Naive thymus-derived CD4-positive, alpha-beta T cell (primary cell): ENCODE results near the gene KDM2A. TPM values are rescaled to one million over a fixed set of nuclear protein-coding genes. Genes with fewer than 3 reads are reported as not detected.
"Not testable (repeated sequence)": the region's sequence is repeated elsewhere in the genome, so short reads cannot be mapped to it uniquely, and the experiment has no call there.

Source experiments
- ATAC-seq: fragments of 150-1000 bp; cut with Tn5 transposase; 2 replicates; pipeline ENCODE4 v1.10.0; 2021; ENCODE audit warnings: mild to moderate bottlenecking, moderate library complexity
- CTCF ChIA-PET: fragments of 350-600 bp; sonication (Branson Sonifier 250); formaldehyde crosslinking; loops from one replicate; lab custom pipeline; 2021; ENCODE audit warnings: antibody characterized with exemption; lab: Charles Lee
- POLR2A ChIA-PET: fragments of 350-600 bp; sonication (Branson Sonifier 250); formaldehyde crosslinking; loops from one replicate; lab custom pipeline; 2021; ENCODE audit warnings: antibody characterized with exemption, inconsistent platforms; lab: Charles Lee
- DNase-seq, 9 donors: peaks; one replicate each; pipeline versions ENCODE4 v3.0.0 to v3.0.0-alpha.2; 2020 to 2022; ENCODE audit warnings: mixed read lengths in 1 of 9
- H3K27ac ChIP-seq: one replicate; pipeline ENCODE4 v1.7.0; 2013; ENCODE audit warnings: mild to moderate bottlenecking, low read depth, low read length, moderate library complexity
- H3K27me3 ChIP-seq, 2 donors: one replicate each; pipeline ENCODE4 v1.7.0; 2013; ENCODE audit warnings: low read length in 2 of 2, mild to moderate bottlenecking in 2 of 2, moderate library complexity in 2 of 2; ENCODE audit not compliant: control insufficient read depth in 2 of 2, insufficient read depth in 2 of 2
- H3K36me3 ChIP-seq, 3 experiments: 1 replicate in 2 of 3; 2 replicates in 1 of 3; pipeline ENCODE4 v1.7.0; 2013; ENCODE audit warnings: low read length in 3 of 3, mild to moderate bottlenecking in 3 of 3, moderate library complexity in 1 of 3; ENCODE audit not compliant: insufficient read depth in 3 of 3, control insufficient read depth in 2 of 3
- H3K4me1 ChIP-seq, 2 donors: one replicate each; pipeline ENCODE4 v1.7.0; 2013; ENCODE audit warnings: low read length in 2 of 2, mild to moderate bottlenecking in 2 of 2, moderate library complexity in 1 of 2; ENCODE audit not compliant: control insufficient read depth in 2 of 2, insufficient read depth in 2 of 2
- H3K4me3 ChIP-seq: 2 replicates; pipeline ENCODE4 v1.7.0; 2013; ENCODE audit warnings: mild to moderate bottlenecking, low read length
- H3K9me3 ChIP-seq, 3 experiments: 1 replicate in 2 of 3; 2 replicates in 1 of 3; pipeline ENCODE4 v1.7.0; 2013; ENCODE audit warnings: low read length in 3 of 3; ENCODE audit not compliant: control insufficient read depth in 2 of 3
- H3K27ac Mint-ChIP-seq, 9 donors: one replicate each; pipeline ENCODE4 v1.8.0; 2020 to 2022; ENCODE audit warnings: mixed read lengths in 9 of 9, mild to moderate bottlenecking in 8 of 9, moderate library complexity in 5 of 9, inconsistent platforms in 2 of 9
- H3K27me3 Mint-ChIP-seq, 5 donors: one replicate each; pipeline ENCODE4 v1.8.0; 2021 to 2022; ENCODE audit warnings: mixed read lengths in 5 of 5, mild to moderate bottlenecking in 1 of 5
- H3K36me3 Mint-ChIP-seq, 5 donors: one replicate each; pipeline ENCODE4 v1.8.0; 2020 to 2022; ENCODE audit warnings: mixed read lengths in 5 of 5, mild to moderate bottlenecking in 3 of 5, inconsistent platforms in 1 of 5
- H3K4me1 Mint-ChIP-seq, 7 donors: one replicate each; pipeline ENCODE4 v1.8.0; 2020 to 2022; ENCODE audit warnings: mixed read lengths in 7 of 7, mild to moderate bottlenecking in 3 of 7, inconsistent platforms in 1 of 7
- H3K4me3 Mint-ChIP-seq, 10 donors: one replicate each; pipeline ENCODE4 v1.8.0; 2020 to 2022; ENCODE audit warnings: mild to moderate bottlenecking in 10 of 10, mixed read lengths in 10 of 10, moderate library complexity in 6 of 10, inconsistent platforms in 2 of 10
- H3K9me3 Mint-ChIP-seq, 11 donors: one replicate each; pipeline ENCODE4 v1.8.0; 2020 to 2022; ENCODE audit warnings: mixed read lengths in 11 of 11, mild to moderate bottlenecking in 4 of 11, inconsistent platforms in 1 of 11, moderate library complexity in 1 of 11
- intact Hi-C, 2 donors: fragments of 100-400 bp; cut with micrococcal nuclease; formaldehyde crosslinking; loops; one replicate each; pipeline ENCODE4 v1.15.1; 2023
- polyA plus RNA-seq, 2 donors: library from polyadenylated mRNA; unstranded; fragments of 300-500 nt; fragmentation: Illumina TruSeq; gene quantifications; one replicate each; pipeline ENCODE4 v1.2.3, GENCODE V29; 2021
- total RNA-seq, 6 experiments: library from RNA in 5 of 6; stranded (reverse) in 5 of 6; gene quantifications; 1 replicate in 5 of 6; 2 replicates in 1 of 6; pipeline ENCODE4 v1.2.3 and lab custom pipeline; 2021 to 2026

KDM2A gene
- total and polyA plus RNA-seq, 7 experiments from 2014 or later: 8.7 to 298 (median 223) TPM

- Mint-ChIP-seq H3K36me3 (peaks cover 6 to 36% (median 22%) of the 10 kb centered on the region in 5 donors), H3K9me3 (no peaks in the 10 kb centered on the region), H3K4me1 (peaks cover 5 to 18% (median 16%) of the 10 kb centered on the region in 7 donors), H3K27me3 (no peaks in the 10 kb centered on the region), H3K4me3 (peak overlapping the region in 1 of 10 donors; percentile 14), H3K27ac (peak overlapping the region in 7 of 9 donors; percentile 38 to 85 (median 69))
- no peaks in the 10 kb centered on the region for H3K9me3 ChIP-seq
- no peak overlapping the region for H3K27ac ChIP-seq
- peak in 3 of 9 donors; percentile 6 to 23 (median 21) for DNase-seq
- peak; percentile 66 for ATAC-seq
- POLR2A ChIA-PET: no interaction called here
- CTCF ChIA-PET: no interaction called here
- H3K4me1 ChIP-seq: no peaks in the 10 kb centered on the region
- no peaks in the 10 kb centered on the region for H3K27me3 ChIP-seq
- peaks cover 10 to 61% (median 21%) of the 10 kb centered on the region in 3 experiments for H3K36me3 ChIP-seq
- no peak overlapping the region for H3K4me3 ChIP-seq
- intact Hi-C loops: no loop called here
Measured at GRCh38 chr11:67213178-67213621, 94.1 kb downstream of the KDM2A start.

- peaks cover 14 to 60% (median 26%) of the 10 kb centered on the region in 3 experiments for H3K36me3 ChIP-seq
- H3K27ac ChIP-seq: no peak overlapping the region
- intact Hi-C loops: no loop called here
- peaks cover 0 to 39% (median 11%) of the 10 kb centered on the region in 5 donors for H3K36me3 Mint-ChIP-seq
- no peak for DNase-seq
- no peaks in the 10 kb centered on the region for H3K27me3 Mint-ChIP-seq
- no peak overlapping the region for H3K4me3 Mint-ChIP-seq
- H3K9me3 Mint-ChIP-seq: no peaks in the 10 kb centered on the region
- ChIA-PET CTCF (no interaction called here), POLR2A (interaction anchor here (0.6 to 1.9 kb wide), 3 partner anchors 11 to 115 kb away, joined by 4 to 8 read pairs (median 5); no protein-coding TSS in a partner anchor)
- H3K4me1 Mint-ChIP-seq: peaks cover 0 to 15% (median 4%) of the 10 kb centered on the region in 7 donors
- no peak overlapping the region for H3K4me3 ChIP-seq
- no peaks in the 10 kb centered on the region for H3K9me3 ChIP-seq
- H3K27ac Mint-ChIP-seq: peak overlapping the region in 1 of 9 donors; percentile 69
- no peak for ATAC-seq
- no peaks in the 10 kb centered on the region for H3K4me1 ChIP-seq
- H3K27me3 ChIP-seq: no peaks in the 10 kb centered on the region
Measured at GRCh38 chr11:67227726-67228125, 108.7 kb downstream of the KDM2A start.

GRCh38 chr11:67230406-67230805 lies 111.3 kb downstream of the KDM2A start:
- H3K9me3 Mint-ChIP-seq: peaks cover 0 to 1% (median 0%) of the 10 kb centered on the region in 11 donors
- DNase-seq (no peak), ATAC-seq (no peak)
- ChIA-PET CTCF (interaction anchor here (0.6 kb wide), 1 partner anchor 485 kb away, joined by 4 read pairs; no protein-coding TSS in a partner anchor), POLR2A (interaction anchor here (1.1 to 1.2 kb wide), 2 partner anchors 9 to 11 kb away, joined by 3 to 5 read pairs; no protein-coding TSS in a partner anchor)
- H3K27ac Mint-ChIP-seq: peak overlapping the region in 5 of 9 donors; percentile 38 to 62 (median 41)
- Histone ChIP-seq H3K9me3 (no peaks in the 10 kb centered on the region), H3K27ac (no peak overlapping the region), H3K27me3 (no peaks in the 10 kb centered on the region), H3K36me3 (peaks cover 14 to 42% (median 26%) of the 10 kb centered on the region in 3 experiments), H3K4me3 (no peak overlapping the region), H3K4me1 (no peaks in the 10 kb centered on the region)
- H3K4me3 Mint-ChIP-seq: no peak overlapping the region
- peaks cover 11 to 33% (median 24%) of the 10 kb centered on the region in 7 donors for H3K4me1 Mint-ChIP-seq
- H3K36me3 Mint-ChIP-seq: peaks cover 0 to 38% (median 11%) of the 10 kb centered on the region in 5 donors
- H3K27me3 Mint-ChIP-seq: no peaks in the 10 kb centered on the region
- intact Hi-C loops: loop anchor here in 1 of 2 donors (5.0 kb wide), 1 partner anchor 388 kb away; the partner anchor contains the start of gene RCE1

GRCh38 chr11:67230886-67231285 lies 111.8 kb downstream of the KDM2A start:
- peaks cover 11 to 36% (median 24%) of the 10 kb centered on the region in 7 donors for H3K4me1 Mint-ChIP-seq
- CTCF ChIA-PET: no interaction called here
- no peak overlapping the region for H3K4me3 Mint-ChIP-seq
- no peaks in the 10 kb centered on the region for H3K27me3 Mint-ChIP-seq
- intact Hi-C loops: loop anchor here (1.0 to 5.0 kb wide), 2 partner anchors 8 to 389 kb away; partner anchors contain the start of gene RCE1 (in 1 of the 2)
- H3K27ac Mint-ChIP-seq: peak overlapping the region in 3 of 9 donors; percentile 25 to 41 (median 40)
- POLR2A ChIA-PET: interaction anchor here (1.1 to 1.2 kb wide), 2 partner anchors 9 to 10 kb away, joined by 3 to 5 read pairs; no protein-coding TSS in a partner anchor
- peaks cover 14 to 41% (median 26%) of the 10 kb centered on the region in 3 experiments for H3K36me3 ChIP-seq
- no peak overlapping the region for H3K4me3 ChIP-seq
- H3K27me3 ChIP-seq: no peaks in the 10 kb centered on the region
- H3K9me3 Mint-ChIP-seq: peaks cover 0 to 1% (median 0%) of the 10 kb centered on the region in 11 donors
- H3K36me3 Mint-ChIP-seq: peaks cover 0 to 38% (median 11%) of the 10 kb centered on the region in 5 donors
- ATAC-seq: no peak
- H3K27ac ChIP-seq: no peak overlapping the region
- no peaks in the 10 kb centered on the region for H3K9me3 ChIP-seq
- H3K4me1 ChIP-seq: no peaks in the 10 kb centered on the region
- DNase-seq: no peak

GRCh38 chr11:67233584-67234190 lies 114.6 kb downstream of the KDM2A start:
- H3K4me1 ChIP-seq: peaks cover 0 to 1% of the 10 kb centered on the region in 2 donors
- ATAC-seq (no peak), DNase-seq (no peak)
- H3K27ac ChIP-seq: peak overlapping the region; percentile 15
- no peaks in the 10 kb centered on the region for H3K27me3 ChIP-seq
- Mint-ChIP-seq H3K27ac (peak overlapping the region; percentile 3 to 84 (median 57)), H3K36me3 (peaks cover 0 to 19% (median 8%) of the 10 kb centered on the region in 5 donors), H3K4me1 (peaks cover 12 to 46% (median 31%) of the 10 kb centered on the region in 7 donors), H3K9me3 (peaks cover 0 to 1% (median 0%) of the 10 kb centered on the region in 11 donors), H3K27me3 (no peaks in the 10 kb centered on the region), H3K4me3 (peak overlapping the region in 2 of 10 donors; percentile 4 to 8)
- intact Hi-C loops: loop anchor here in 1 of 2 donors (5.0 kb wide), 1 partner anchor 391 kb away; the partner anchor contains the start of gene RCE1
- POLR2A ChIA-PET: interaction anchor here (0.6 to 1.1 kb wide), 3 partner anchors 14 to 114 kb away, joined by 3 to 4 read pairs (median 3); partner anchors contain the start of gene KDM2A
- no peaks in the 10 kb centered on the region for H3K9me3 ChIP-seq
- CTCF ChIA-PET: no interaction called here
- H3K4me3 ChIP-seq: no peak overlapping the region
- H3K36me3 ChIP-seq: peaks cover 8 to 24% (median 16%) of the 10 kb centered on the region in 3 experiments

- H3K27me3 Mint-ChIP-seq, ATAC-seq, H3K27ac ChIP-seq, DNase-seq, H3K9me3 ChIP-seq, H3K4me1 ChIP-seq, H3K4me3 ChIP-seq, H3K27me3 ChIP-seq, H3K9me3 Mint-ChIP-seq, CTCF ChIA-PET: not testable (repeated sequence)
- POLR2A ChIA-PET: interaction anchor here (0.6 kb wide), 1 partner anchor 580 kb away, joined by 3 read pairs; no protein-coding TSS in a partner anchor
- Mint-ChIP-seq H3K36me3 (peaks cover 0 to 13% (median 5%) of the 10 kb centered on the region in 5 donors), H3K27ac (peak overlapping the region; percentile 25 to 84 (median 51)), H3K4me1 (peaks cover 21 to 53% (median 40%) of the 10 kb centered on the region in 7 donors), H3K4me3 (peak overlapping the region in 3 of 10 donors; percentile 1 to 41 (median 8))
- intact Hi-C loops: loop anchor here in 1 of 2 donors (5.0 kb wide), 1 partner anchor 392 kb away; the partner anchor contains the start of gene RCE1
- H3K36me3 ChIP-seq: peaks cover 3 to 15% (median 7%) of the 10 kb centered on the region in 3 experiments
Measured at GRCh38 chr11:67234571-67234970, 115.5 kb downstream of the KDM2A start.
